Memory B cell (primary cell): ENCODE measurements around the gene USP32.
"Not testable (repeated sequence)": the region's sequence is repeated elsewhere in the genome, so short reads cannot be mapped to it uniquely, and the experiment has no call there.

Experiments used
- ATAC-seq: fragments of 150-1000 bp; cut with Tn5 transposase; 2 replicates; pipeline ENCODE4 v1.10.0; 2021; ENCODE audit warnings: low read depth, mild to moderate bottlenecking, moderate library complexity
- DNase-seq, 2 donors: peaks; one replicate each; pipeline ENCODE4 v3.0.0; 2022; ENCODE audit warnings: low spot score in 2 of 2
- H3K27ac Mint-ChIP-seq: one replicate; pipeline ENCODE4 v1.8.0; 2022; ENCODE audit warnings: mild to moderate bottlenecking, moderate library complexity, mixed read lengths
- H3K27me3 Mint-ChIP-seq: one replicate; pipeline ENCODE4 v1.8.0; 2022; ENCODE audit warnings: mixed read lengths
- H3K36me3 Mint-ChIP-seq: one replicate; pipeline ENCODE4 v1.8.0; 2022; ENCODE audit warnings: mild to moderate bottlenecking, mixed read lengths
- H3K4me1 Mint-ChIP-seq: one replicate; pipeline ENCODE4 v1.8.0; 2022; ENCODE audit warnings: mixed read lengths
- H3K4me3 Mint-ChIP-seq: one replicate; pipeline ENCODE4 v1.8.0; 2022; ENCODE audit warnings: mild to moderate bottlenecking, moderate library complexity, mixed read lengths
- H3K9me3 Mint-ChIP-seq: one replicate; pipeline ENCODE4 v1.8.0; 2022; ENCODE audit warnings: mixed read lengths

Gene USP32

DNA sequence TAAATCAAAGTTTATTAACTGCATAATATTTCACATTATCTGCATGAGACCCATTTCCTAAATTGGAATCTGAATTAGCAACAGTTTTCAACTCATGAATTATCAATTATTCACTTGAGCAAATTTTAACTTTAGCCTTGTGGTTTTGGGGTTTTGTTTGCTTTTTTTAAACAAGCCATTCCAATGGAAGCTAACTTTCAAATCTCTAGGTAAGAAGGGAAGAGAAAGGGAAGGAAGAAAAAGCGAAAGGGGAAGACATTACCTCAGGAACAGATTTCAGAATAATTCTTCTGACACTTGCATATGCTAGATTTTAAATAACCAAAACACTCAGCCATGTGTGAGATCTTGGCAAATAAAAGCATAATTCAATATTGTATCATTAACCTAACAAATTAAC is 139.5 kb downstream of the USP32 start:
- no peak for DNase-seq
- H3K9me3 Mint-ChIP-seq, result peaks cover 4% of the 10 kb centered on the region
- H3K27ac Mint-ChIP-seq, result no peak overlapping the region
- no peaks in the 10 kb centered on the region for H3K27me3 Mint-ChIP-seq
- no peaks in the 10 kb centered on the region for H3K4me1 Mint-ChIP-seq
- ATAC-seq, result no peak
- no peak overlapping the region for H3K4me3 Mint-ChIP-seq
- H3K36me3 Mint-ChIP-seq, result peaks cover 32% of the 10 kb centered on the region

DNA sequence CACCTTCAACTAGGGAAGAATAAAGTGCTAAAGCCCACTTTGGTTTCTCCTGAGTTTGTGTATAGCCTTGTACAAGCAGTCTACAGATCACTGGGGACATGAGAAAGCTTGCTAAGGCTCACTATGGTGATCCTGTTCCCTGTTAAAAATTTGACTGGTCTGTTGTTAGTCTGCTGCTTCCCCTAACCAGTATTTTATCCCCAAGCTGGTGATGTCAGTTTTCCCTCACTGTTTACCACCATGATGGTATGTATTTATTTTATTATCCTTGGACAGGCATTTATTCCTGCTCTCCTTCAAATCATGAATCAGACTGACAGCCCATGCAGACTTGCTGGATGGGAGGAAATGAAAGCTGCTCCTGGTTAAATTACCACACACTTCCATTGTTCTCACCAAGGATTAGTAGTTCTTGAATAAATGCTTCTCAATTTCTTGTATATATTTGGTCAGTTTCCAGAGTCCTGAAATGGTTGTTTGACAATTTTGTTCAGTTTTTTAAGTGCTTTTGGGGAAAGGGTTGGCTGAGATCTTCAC is 142.6 kb downstream of the USP32 start:
- Mint-ChIP-seq H3K27me3 (no peaks in the 10 kb centered on the region), H3K9me3 (peaks cover 4% of the 10 kb centered on the region), H3K4me3 (no peak overlapping the region), H3K27ac (no peak overlapping the region), H3K4me1 (no peaks in the 10 kb centered on the region), H3K36me3 (peaks cover 31% of the 10 kb centered on the region)
- DNase-seq, result no peak
- no peak for ATAC-seq

DNA sequence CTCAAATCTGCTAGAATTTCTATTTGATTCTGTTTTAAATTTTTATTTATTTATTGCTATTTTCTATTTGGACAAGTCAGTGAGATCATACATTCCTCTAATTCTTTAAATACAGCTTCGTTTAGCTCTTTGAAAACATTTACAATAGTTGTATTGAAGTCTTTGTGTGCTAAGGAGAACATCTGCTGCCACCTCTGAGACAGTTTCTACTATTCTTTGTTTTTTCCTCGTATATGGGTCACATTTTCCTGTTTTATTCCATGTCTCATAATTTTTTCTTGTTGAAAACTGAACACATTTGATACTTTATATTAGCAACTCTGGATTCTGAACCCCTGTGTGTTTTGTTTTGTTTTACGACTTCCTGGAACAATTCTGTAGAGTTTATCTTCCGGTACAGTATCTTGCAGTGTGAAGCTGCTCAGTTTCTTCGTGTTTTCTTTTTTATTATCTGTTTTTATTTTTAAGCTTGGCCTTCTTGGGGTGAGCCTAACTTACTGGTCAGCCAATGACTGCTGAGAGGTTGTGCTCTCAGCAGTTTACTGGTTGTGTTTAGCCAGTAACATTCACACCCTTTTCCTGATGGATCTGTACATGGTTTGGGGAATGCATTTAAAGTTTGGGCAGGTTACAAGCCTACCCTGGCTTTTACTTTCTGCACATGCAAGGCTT is 143.2 kb downstream of the USP32 start:
- Mint-ChIP-seq H3K27me3 (no peaks in the 10 kb centered on the region), H3K27ac (no peak overlapping the region), H3K9me3 (peaks cover 4% of the 10 kb centered on the region), H3K36me3 (peaks cover 31% of the 10 kb centered on the region), H3K4me3 (no peak overlapping the region), H3K4me1 (no peaks in the 10 kb centered on the region)
- ATAC-seq (no peak), DNase-seq (no peak)

DNA sequence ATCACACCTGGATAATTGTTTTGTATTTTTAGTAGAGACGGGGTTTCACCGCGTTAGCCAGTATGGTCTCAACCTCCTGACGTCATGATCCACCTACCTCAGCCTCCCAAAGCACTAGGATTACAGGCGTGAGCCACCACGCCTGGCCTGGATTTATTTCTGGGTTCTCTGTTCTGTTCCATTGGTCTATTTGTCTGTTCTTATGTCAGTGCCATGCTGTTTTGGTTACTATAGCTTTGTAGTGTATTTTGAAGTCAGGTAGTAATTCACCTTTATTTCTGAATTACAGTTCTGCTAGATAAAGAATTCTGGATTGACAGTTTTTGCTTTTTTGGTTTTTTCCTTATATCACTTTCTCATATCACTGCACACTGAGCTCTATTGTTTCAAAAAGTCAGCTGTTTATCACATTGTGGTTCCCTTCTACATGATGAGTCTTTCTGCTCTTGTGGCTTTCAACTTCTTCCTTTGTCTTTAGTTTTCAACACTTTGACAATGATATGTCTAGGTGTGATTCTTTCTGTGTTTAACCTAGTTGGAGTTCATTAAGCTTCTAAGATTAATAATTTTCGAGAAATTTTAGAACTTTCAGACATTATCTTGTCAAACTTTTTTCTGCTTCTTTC is 144.0 kb downstream of the USP32 start:
- Mint-ChIP-seq H3K27me3 (no peaks in the 10 kb centered on the region), H3K36me3 (peaks cover 34% of the 10 kb centered on the region), H3K27ac (no peak overlapping the region), H3K4me3 (no peak overlapping the region), H3K9me3 (peaks cover 4% of the 10 kb centered on the region), H3K4me1 (no peaks in the 10 kb centered on the region)
- ATAC-seq (no peak), DNase-seq (no peak)

DNA sequence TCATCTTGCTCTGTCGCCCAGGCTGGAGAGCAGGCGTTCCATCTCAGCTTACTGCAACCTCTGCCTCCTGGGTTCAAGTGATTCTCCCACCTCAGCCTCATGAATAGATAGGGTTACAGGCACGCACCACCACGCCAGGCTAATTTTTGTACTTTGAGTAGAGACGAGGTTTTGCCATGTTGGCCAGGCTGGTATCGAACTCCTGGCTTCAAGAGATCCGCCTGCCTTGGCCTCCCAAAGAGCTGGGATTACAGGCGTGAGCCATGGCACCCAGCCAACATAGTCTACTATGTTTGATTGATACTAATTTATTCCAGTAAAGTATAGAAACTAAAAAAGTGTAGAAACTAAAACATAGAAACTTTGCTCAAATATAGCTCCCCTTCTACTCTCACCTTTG is 147.3 kb downstream of the USP32 start:
- H3K4me1 Mint-ChIP-seq, result no peaks in the 10 kb centered on the region
- ATAC-seq (no peak), DNase-seq (no peak)
- H3K9me3 Mint-ChIP-seq, result peaks cover 5% of the 10 kb centered on the region
- no peak overlapping the region for H3K27ac Mint-ChIP-seq
- no peaks in the 10 kb centered on the region for H3K27me3 Mint-ChIP-seq
- peaks cover 34% of the 10 kb centered on the region for H3K36me3 Mint-ChIP-seq
- no peak overlapping the region for H3K4me3 Mint-ChIP-seq

DNA sequence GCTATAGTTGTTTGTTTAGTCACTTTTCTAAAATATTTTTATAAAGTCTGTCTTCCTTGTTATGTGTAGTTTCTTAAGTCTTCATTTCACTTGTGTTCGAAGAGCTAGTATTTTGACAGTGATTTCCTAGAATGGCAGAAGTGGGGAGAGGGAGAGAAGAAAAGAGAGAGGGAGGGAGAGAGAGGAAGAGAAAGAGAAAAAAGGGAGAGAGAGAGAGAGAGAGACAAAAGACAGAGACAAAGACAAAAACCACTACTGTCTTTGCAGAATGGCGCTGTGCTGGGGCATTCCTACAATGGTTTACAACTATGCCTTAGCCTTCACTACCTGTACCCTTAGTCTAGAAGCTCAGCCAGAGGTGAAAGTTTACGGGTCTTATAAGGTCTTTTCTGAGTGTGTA is 151.6 kb downstream of the USP32 start:
- peaks cover 22% of the 10 kb centered on the region for H3K36me3 Mint-ChIP-seq
- no peak for ATAC-seq

DNA sequence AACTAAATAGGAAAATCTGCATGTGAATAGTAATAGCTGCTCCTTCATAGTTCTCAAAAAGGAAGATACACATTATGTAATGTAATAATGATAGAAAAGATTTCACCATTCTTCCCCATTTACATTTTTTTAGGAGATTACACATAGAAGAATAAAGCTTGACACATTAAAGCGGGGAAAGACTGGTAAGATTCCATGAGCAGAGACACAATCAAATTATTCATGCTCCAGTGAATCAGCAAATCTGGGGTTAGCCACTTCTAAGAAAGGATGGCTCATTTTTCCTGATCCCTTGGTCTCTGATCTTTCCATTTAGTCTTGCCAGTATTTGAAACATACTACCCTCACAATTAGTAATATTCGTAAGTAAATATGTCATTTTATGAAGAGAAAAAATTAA is 160.2 kb downstream of the USP32 start:
- H3K27me3 Mint-ChIP-seq, result no peaks in the 10 kb centered on the region
- H3K4me3 Mint-ChIP-seq, result no peak overlapping the region
- peaks cover 14% of the 10 kb centered on the region for H3K36me3 Mint-ChIP-seq
- H3K4me1 Mint-ChIP-seq, result no peaks in the 10 kb centered on the region
- H3K9me3 Mint-ChIP-seq, result no peaks in the 10 kb centered on the region
- DNase-seq, result no peak
- no peak overlapping the region for H3K27ac Mint-ChIP-seq
- ATAC-seq, result no peak

More for the DNA sequence above, 151.6 kb downstream of the USP32 start:
- Mint-ChIP-seq H3K4me1 (no peaks in the 10 kb centered on the region), H3K27ac (no peak overlapping the region), H3K4me3 (no peak overlapping the region), H3K9me3 (peaks cover 2% of the 10 kb centered on the region), H3K27me3 (no peaks in the 10 kb centered on the region)
- DNase-seq, result no peak

DNA sequence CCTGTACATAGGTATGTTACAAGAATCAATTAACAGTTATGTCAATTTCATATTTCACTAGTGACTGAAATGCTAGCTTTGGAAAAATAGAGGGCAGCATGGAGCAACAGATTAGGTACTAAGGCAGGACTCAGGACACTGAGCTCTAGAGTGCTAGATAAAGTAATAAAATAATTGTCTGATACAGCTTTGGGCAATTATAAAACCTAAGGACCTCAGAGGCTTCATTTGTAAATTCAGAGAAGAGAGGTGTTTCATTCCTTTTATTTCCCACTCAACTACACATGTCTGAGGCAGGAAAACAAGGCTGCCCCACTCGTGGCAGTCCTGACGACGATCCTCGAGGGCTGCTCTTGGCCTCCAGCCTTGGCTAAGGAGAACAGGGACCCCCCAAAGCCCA is 160.7 kb downstream of the USP32 start:
- Mint-ChIP-seq H3K27me3 (no peaks in the 10 kb centered on the region), H3K4me3 (no peak overlapping the region), H3K4me1 (no peaks in the 10 kb centered on the region), H3K27ac (no peak overlapping the region), H3K36me3 (peaks cover 14% of the 10 kb centered on the region), H3K9me3 (no peaks in the 10 kb centered on the region)
- DNase-seq (no peak), ATAC-seq (no peak)

DNA sequence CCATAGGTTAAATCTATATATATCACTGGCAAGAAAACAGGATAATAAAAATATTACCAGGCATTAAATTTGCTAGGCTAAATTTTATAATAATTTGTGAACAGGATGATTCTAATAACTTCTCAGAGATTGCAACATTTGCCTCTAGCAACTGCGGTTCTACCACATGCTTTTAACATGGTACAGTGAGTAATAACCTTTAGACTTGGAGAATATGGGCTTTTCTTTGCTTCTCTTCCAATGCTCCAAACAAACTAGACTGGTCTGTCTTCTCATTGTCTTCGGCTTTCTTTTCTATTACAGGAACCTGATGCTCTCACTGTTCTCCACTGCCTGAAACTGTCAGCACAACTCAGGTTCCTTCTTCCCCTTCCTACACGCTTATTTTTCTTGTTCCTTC is 161.6 kb downstream of the USP32 start:
- Mint-ChIP-seq H3K4me1 (no peaks in the 10 kb centered on the region), H3K9me3 (no peaks in the 10 kb centered on the region), H3K36me3 (peaks cover 9% of the 10 kb centered on the region), H3K4me3 (no peak overlapping the region), H3K27ac (no peak overlapping the region), H3K27me3 (no peaks in the 10 kb centered on the region)
- DNase-seq (no peak), ATAC-seq (no peak)

DNA sequence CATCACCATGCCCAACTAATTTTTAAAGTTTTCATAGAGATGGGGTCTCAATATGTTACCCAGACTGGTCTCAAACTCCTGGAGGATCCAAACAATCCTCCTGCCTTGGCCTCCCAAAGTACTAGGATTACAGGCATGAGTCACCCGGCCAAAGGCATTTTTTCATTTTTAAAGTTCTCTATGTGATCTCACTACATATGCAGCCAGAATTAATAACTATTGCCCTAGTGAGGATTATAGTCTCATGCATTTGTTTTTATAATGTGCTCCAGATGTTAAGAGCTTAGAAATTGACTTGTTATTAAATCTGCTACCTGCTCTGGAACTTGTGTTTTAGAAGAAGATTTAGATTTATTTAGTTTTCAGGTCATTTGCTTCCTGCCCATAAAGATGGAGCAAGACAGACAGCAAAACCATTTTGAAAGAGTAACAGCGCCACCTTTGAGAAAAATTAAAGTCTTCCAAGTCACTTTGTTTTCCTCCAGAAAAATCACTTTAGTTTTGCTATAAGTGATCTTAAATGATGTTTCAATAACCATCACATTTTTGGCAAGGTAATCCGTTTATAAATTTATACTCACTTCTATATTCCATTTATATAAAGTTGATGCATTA is 162.6 kb downstream of the USP32 start:
- Mint-ChIP-seq H3K4me3 (no peak overlapping the region), H3K36me3 (peaks cover 5% of the 10 kb centered on the region), H3K27me3 (no peaks in the 10 kb centered on the region), H3K9me3 (no peaks in the 10 kb centered on the region), H3K27ac (no peak overlapping the region), H3K4me1 (no peaks in the 10 kb centered on the region)
- ATAC-seq (no peak), DNase-seq (no peak)

DNA sequence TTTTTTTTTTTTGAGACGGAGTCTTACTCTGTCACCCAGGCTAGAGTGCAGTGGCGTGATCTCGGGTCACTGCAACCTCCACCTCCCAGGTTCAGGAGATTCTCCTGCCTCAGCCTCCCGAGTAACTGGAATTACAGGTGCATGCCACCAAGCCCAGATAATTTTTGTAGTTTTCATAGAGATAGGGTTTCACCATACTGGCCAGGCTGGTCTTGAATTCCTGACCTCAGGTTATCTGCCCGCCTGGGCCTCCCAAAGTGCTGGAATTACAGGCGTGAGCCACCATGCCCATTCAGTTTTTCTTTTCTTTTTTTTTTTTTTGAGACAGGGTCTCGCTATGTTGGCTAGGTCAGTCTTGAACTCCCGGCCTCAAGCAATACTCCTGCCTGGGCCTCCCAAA is 164.7 kb downstream of the USP32 start:
- ATAC-seq, H3K4me1 Mint-ChIP-seq, H3K27ac Mint-ChIP-seq, H3K4me3 Mint-ChIP-seq, H3K9me3 Mint-ChIP-seq, H3K27me3 Mint-ChIP-seq, DNase-seq: not testable (repeated sequence)
- peaks cover 12% of the 10 kb centered on the region for H3K36me3 Mint-ChIP-seq

DNA sequence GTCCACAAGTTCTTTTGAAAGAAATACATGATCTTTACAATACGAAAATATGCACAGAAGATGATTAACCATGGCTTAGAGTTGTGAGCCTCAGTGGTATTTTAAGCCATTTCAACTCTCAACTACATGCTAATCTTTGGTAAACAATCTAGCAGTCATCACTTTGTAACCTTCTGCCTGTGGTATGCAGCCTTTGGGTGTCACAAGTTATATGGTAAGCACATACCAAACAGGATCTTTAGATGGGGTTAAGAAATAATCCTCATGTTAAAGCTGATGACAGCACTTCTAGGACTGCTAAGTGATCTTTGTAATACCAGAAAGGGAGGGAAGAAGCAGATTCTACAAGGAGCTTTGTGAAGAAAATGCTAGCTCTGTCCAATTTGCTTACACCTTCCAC is 167.9 kb downstream of the USP32 start:
- no peak overlapping the region for H3K4me3 Mint-ChIP-seq
- no peak for ATAC-seq
- H3K9me3 Mint-ChIP-seq, result no peaks in the 10 kb centered on the region
- no peak overlapping the region for H3K27ac Mint-ChIP-seq
- H3K36me3 Mint-ChIP-seq, result peaks cover 13% of the 10 kb centered on the region
- DNase-seq, result no peak
- H3K27me3 Mint-ChIP-seq, result no peaks in the 10 kb centered on the region
- no peaks in the 10 kb centered on the region for H3K4me1 Mint-ChIP-seq

DNA sequence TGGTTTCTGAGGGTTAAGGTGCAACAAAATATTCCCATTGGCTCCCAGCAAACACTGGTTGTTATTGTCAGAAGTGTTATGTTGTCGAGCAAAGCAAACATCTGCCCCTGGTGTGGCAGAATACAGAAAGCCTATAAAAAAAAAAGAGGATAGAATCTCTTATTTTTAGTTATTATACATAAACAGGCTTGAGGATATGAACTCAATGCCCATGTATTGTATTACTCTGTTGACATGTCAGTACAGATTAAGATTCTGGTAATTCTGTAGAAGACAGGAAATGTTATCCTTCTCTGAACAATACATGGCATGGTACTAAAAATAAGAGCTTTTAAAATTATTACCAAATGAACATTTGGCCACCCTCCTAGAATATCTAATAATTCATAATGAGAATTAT is 168.5 kb downstream of the USP32 start:
- H3K27ac Mint-ChIP-seq, result no peak overlapping the region
- DNase-seq (no peak), ATAC-seq (no peak)
- H3K27me3 Mint-ChIP-seq, result no peaks in the 10 kb centered on the region
- H3K9me3 Mint-ChIP-seq, result no peaks in the 10 kb centered on the region
- no peaks in the 10 kb centered on the region for H3K4me1 Mint-ChIP-seq
- H3K36me3 Mint-ChIP-seq, result peaks cover 13% of the 10 kb centered on the region
- H3K4me3 Mint-ChIP-seq, result no peak overlapping the region

DNA sequence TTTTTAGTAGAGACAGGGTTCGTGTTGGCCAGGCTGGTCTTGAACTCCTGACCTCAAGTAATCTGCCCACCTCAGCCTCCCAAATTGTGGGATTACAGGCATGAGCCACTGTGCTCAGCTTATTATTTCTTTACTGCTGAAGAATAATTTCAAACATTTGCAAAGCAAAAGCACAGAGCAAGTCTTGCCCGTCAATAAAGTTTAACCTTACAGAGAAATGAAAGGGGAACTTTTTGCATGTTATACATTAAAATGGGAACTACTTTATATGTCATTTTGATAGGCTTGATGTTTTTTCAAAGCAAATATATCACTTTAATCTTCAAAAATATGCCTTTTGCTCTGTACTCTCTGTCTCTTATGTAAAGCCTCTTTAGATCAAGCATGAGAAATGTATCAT is 173.2 kb downstream of the USP32 start:
- not testable (repeated sequence) for H3K36me3 Mint-ChIP-seq, ATAC-seq, H3K27ac Mint-ChIP-seq, H3K4me1 Mint-ChIP-seq, H3K27me3 Mint-ChIP-seq, DNase-seq, H3K4me3 Mint-ChIP-seq, H3K9me3 Mint-ChIP-seq
